IMR-90 (cell line): Measurements from ENCODE around the gene CYB561D1. TPM values are rescaled to one million over a fixed set of nuclear protein-coding genes. Genes with fewer than 3 reads are reported as not detected.

Experiments used
- ATAC-seq: fragments of 200-7000 bp; cut with Tn5 transposase; 2 replicates; pipeline ENCODE4 v1.9.1; 2020; ENCODE audit warnings: low read depth, mild to moderate bottlenecking, moderate library complexity
- BruUV-seq: library from RNA; stranded (reverse); fragments of 400-500 nt; replicated peaks from 2 replicates; lab custom pipeline; 2021; lab: Mats Ljungman, UMichigan
- CTCF ChIA-PET: fragments of 300-600 bp; formaldehyde crosslinking; extraction: SDS; loops from one replicate; lab custom pipeline; 2021; ENCODE audit warnings: antibody characterized with exemption; lab: Yijun Ruan, JAX
- POLR2A ChIA-PET: fragments of 300-600 bp; sonication (Branson Sonifier 250); formaldehyde crosslinking; loops from one replicate; lab custom pipeline; 2022; ENCODE audit warnings: antibody characterized with exemption; ENCODE audit not compliant: unreplicated experiment; lab: Charles Lee
- DNase-seq: peaks from one replicate; pipeline ENCODE4 v3.0.0; 2013
- H2AFZ ChIP-seq: replicated peaks from 2 replicates; pipeline ENCODE3; 2013; ENCODE audit warnings: low read length, mild to moderate bottlenecking; ENCODE audit not compliant: poor library complexity
- H2AK5ac ChIP-seq: 2 replicates; pipeline ENCODE4 v1.6.1; 2013; ENCODE audit warnings: low read depth, low read length, inconsistent platforms
- H2AK9ac ChIP-seq: replicated peaks from 2 replicates; pipeline ENCODE3; 2013; ENCODE audit warnings: mild to moderate bottlenecking, low read depth, low read length, moderate library complexity; ENCODE audit not compliant: poor library complexity
- H2BK120ac ChIP-seq: 2 replicates; pipeline ENCODE4 v1.6.1; 2013; ENCODE audit warnings: low read depth, low read length, inconsistent platforms
- H2BK15ac ChIP-seq: 3 replicates; pipeline ENCODE4 v1.6.1; 2013; ENCODE audit warnings: low read depth, low read length, inconsistent platforms
- H2BK20ac ChIP-seq: 2 replicates; pipeline ENCODE4 v1.6.1; 2013; ENCODE audit warnings: low read depth, mild to moderate bottlenecking, inconsistent platforms, low read length, moderate library complexity
- H2BK5ac ChIP-seq: 2 replicates; pipeline ENCODE4 v1.6.1; 2013; ENCODE audit warnings: mild to moderate bottlenecking, low read depth, low read length, inconsistent platforms; ENCODE audit not compliant: poor library complexity, severe bottlenecking
- H3K14ac ChIP-seq: replicated peaks from 2 replicates; pipeline ENCODE4 v1.6.1; 2013; ENCODE audit warnings: low read depth, low read length, inconsistent platforms
- H3K18ac ChIP-seq: 2 replicates; pipeline ENCODE4 v1.6.1; 2013; ENCODE audit warnings: low read depth, low read length, control low read depth
- H3K23ac ChIP-seq: 2 replicates; pipeline ENCODE4 v1.6.1; 2013; ENCODE audit warnings: low read depth, low read length, inconsistent platforms
- H3K27ac ChIP-seq: 2 replicates; pipeline ENCODE4 v1.5.1; 2013; ENCODE audit warnings: mild to moderate bottlenecking, control low read depth, low read length; ENCODE audit not compliant: insufficient read depth
- H3K27me3 ChIP-seq: 2 replicates; pipeline ENCODE4 v1.6.1; 2013; ENCODE audit warnings: low read length; ENCODE audit not compliant: control insufficient read depth, insufficient read depth
- H3K36me3 ChIP-seq: 2 replicates; pipeline ENCODE4 v1.6.1; 2013; ENCODE audit warnings: low read length, mixed read lengths; ENCODE audit not compliant: control insufficient read depth, insufficient read depth
- H3K4ac ChIP-seq: 2 replicates; pipeline ENCODE4 v1.6.1; 2013; ENCODE audit warnings: low read depth, low read length, inconsistent platforms
- H3K4me1 ChIP-seq: 2 replicates; pipeline ENCODE4 v1.6.1; 2013; ENCODE audit warnings: low read length, mixed read lengths; ENCODE audit not compliant: control insufficient read depth, insufficient read depth
- H3K4me2 ChIP-seq: 2 replicates; pipeline ENCODE4 v1.6.1; 2013; ENCODE audit warnings: low read depth, mild to moderate bottlenecking, control low read depth, low read length, moderate library complexity
- H3K4me3 ChIP-seq: 2 replicates; pipeline ENCODE4 v1.5.1; 2013; ENCODE audit warnings: low read depth, mild to moderate bottlenecking, control low read depth, low read length, moderate library complexity; ENCODE audit not compliant: insufficient read depth
- H3K56ac ChIP-seq: 2 replicates; pipeline ENCODE4 v1.6.1; 2013; ENCODE audit warnings: low read length, inconsistent platforms; ENCODE audit not compliant: insufficient read depth; ENCODE audit errors: extremely low read depth
- H3K79me1 ChIP-seq, 2 experiments: 2 replicates each; pipeline ENCODE4 v1.6.1; 2013; ENCODE audit warnings: low read length in 2 of 2, inconsistent platforms in 1 of 2, low read depth in 1 of 2
- H3K9ac ChIP-seq: 2 replicates; pipeline ENCODE4 v1.6.1; 2013; ENCODE audit warnings: low read depth, low read length, control low read depth
- H3K9me1 ChIP-seq: 2 replicates; pipeline ENCODE4 v1.6.1; 2013; ENCODE audit warnings: low read length, inconsistent platforms; ENCODE audit not compliant: insufficient read depth
- H3K9me3 ChIP-seq: 2 replicates; pipeline ENCODE4 v1.6.1; 2013; ENCODE audit warnings: low read length; ENCODE audit not compliant: control insufficient read depth, insufficient read depth
- H4K20me1 ChIP-seq: 2 replicates; pipeline ENCODE4 v1.6.1; 2013; ENCODE audit warnings: low read length, inconsistent platforms; ENCODE audit not compliant: insufficient read depth
- H4K5ac ChIP-seq: 2 replicates; pipeline ENCODE4 v1.6.1; 2013; ENCODE audit warnings: mild to moderate bottlenecking, low read depth, low read length, control low read depth
- H4K8ac ChIP-seq, 2 experiments: 2 replicates each; pipeline ENCODE4 v1.6.1; 2013; ENCODE audit warnings: low read depth in 2 of 2, low read length in 2 of 2, control low read depth in 1 of 2, inconsistent platforms in 1 of 2
- H4K91ac ChIP-seq: 2 replicates; pipeline ENCODE4 v1.6.1; 2013; ENCODE audit warnings: low read depth, low read length, inconsistent platforms; ENCODE audit not compliant: insufficient read depth
- BHLHE40 ChIP-seq: fragments of 150-350 bp; IDR thresholded peaks from 2 replicates; pipeline ENCODE4 v1.6.1; 2016; ENCODE audit warnings: mild to moderate bottlenecking, low read depth, low read length
- CEBPB ChIP-seq: IDR thresholded peaks from 2 replicates; pipeline ENCODE4 v1.6.1; 2012; ENCODE audit warnings: low read depth, low read length, improper control_type of control experiment
- CHD1 ChIP-seq: IDR thresholded peaks from 2 replicates; pipeline ENCODE4 v1.6.1; 2012; ENCODE audit warnings: low read depth, low read length, improper control_type of control experiment
- FOS ChIP-seq: fragments of 150-350 bp; IDR thresholded peaks from 2 replicates; pipeline ENCODE4 v1.6.1; 2016; ENCODE audit warnings: low read depth, low read length
- MAFK ChIP-seq: IDR thresholded peaks from 2 replicates; pipeline ENCODE4 v1.6.1; 2012; ENCODE audit warnings: low read depth, low read length, improper control_type of control experiment
- MAZ ChIP-seq: IDR thresholded peaks from 2 replicates; pipeline ENCODE4 v1.6.1; 2012; ENCODE audit warnings: low read depth, mild to moderate bottlenecking, low read length, improper control_type of control experiment, moderate library complexity, borderline replicate concordance
- MXI1 ChIP-seq: IDR thresholded peaks from 2 replicates; pipeline ENCODE4 v1.6.1; 2012; ENCODE audit warnings: low read depth, mild to moderate bottlenecking, low read length, moderate library complexity, borderline replicate concordance
- NFE2L2 ChIP-seq: fragments of 150-350 bp; IDR thresholded peaks from 2 replicates; pipeline ENCODE4 v1.6.1; 2016; ENCODE audit warnings: low read depth, mild to moderate bottlenecking, low read length
- POLR2A ChIP-seq: IDR thresholded peaks from 2 replicates; pipeline ENCODE4 v1.6.1; 2012; ENCODE audit warnings: mild to moderate bottlenecking, low read depth, low read length
- RAD21 ChIP-seq: IDR thresholded peaks from 2 replicates; pipeline ENCODE4 v1.6.1; 2012; ENCODE audit warnings: low read length, improper control_type of control experiment
- RCOR1 ChIP-seq: IDR thresholded peaks from 2 replicates; pipeline ENCODE4 v1.6.1; 2012; ENCODE audit warnings: mild to moderate bottlenecking, low read length, improper control_type of control experiment; ENCODE audit not compliant: insufficient replicate concordance
- RFX5 ChIP-seq: IDR thresholded peaks from 2 replicates; pipeline ENCODE4 v1.8.0; 2012; ENCODE audit warnings: low read depth, mild to moderate bottlenecking, low read length, moderate library complexity
- SMC3 ChIP-seq: fragments of 150-350 bp; IDR thresholded peaks from 2 replicates; pipeline ENCODE4 v1.6.1; 2016; ENCODE audit warnings: low read depth, mild to moderate bottlenecking, antibody characterized with exemption, low read length, moderate library complexity
- WGBS, 2 experiments: methylation state at CpG; one replicate each; pipeline versions ENCODE4 v1.1.5 to v1.1.7; 2013; ENCODE audit warnings: missing lambda C conversion rate in 2 of 2; ENCODE audit not compliant: insufficient read length in 1 of 2; ENCODE audit errors: extremely low coverage in 2 of 2; 5-methylcytosine and 5-hydroxymethylcytosine counted together
- dilution Hi-C: fragments of 300-500 bp; cut with HindIII; formaldehyde crosslinking; loops from one replicate; pipeline ENCODE4 v1.14.3; 2018; ENCODE audit warnings: low sequenced_read_pairs; ENCODE audit not compliant: unreplicated experiment
- in situ Hi-C: fragments of 300-500 bp; cut with MboI; formaldehyde crosslinking; loops from 3 replicates; pipeline ENCODE4 v1.14.3; 2019; ENCODE audit warnings: low sequenced_read_pairs, inconsistent platforms, mixed read lengths
- intact Hi-C: fragments of 100-400 bp; cut with micrococcal nuclease; formaldehyde crosslinking; loops from 2 replicates; pipeline ENCODE4 v1.10.0; 2022
- polyA plus RNA-seq, 3 experiments: library from polyadenylated mRNA; depleted of rRNA; stranded (reverse); fragments of >200 nt; gene quantifications; 2 replicates each; pipeline ENCODE4 v1.2.3, GENCODE V29; 2012; ENCODE audit warnings: low replicate concordance in 1 of 3
- total RNA-seq: library from RNA; depleted of rRNA; stranded (reverse); fragments of >200 nt; gene quantifications from 2 replicates; pipeline ENCODE4 v1.2.3, GENCODE V29; 2012
- TF ChIP-seq, protein P1 (sequence below): fragments of 150-350 bp; IDR thresholded peaks from 2 replicates; pipeline ENCODE4 v1.6.1; 2016; ENCODE audit warnings: low read depth, mild to moderate bottlenecking, low read length, moderate library complexity, borderline replicate concordance
- TF ChIP-seq, protein P2 (sequence below): conservative IDR thresholded peaks from 2 replicates; pipeline ENCODE4 v1.5.1; 2012; ENCODE audit warnings: mild to moderate bottlenecking, low read depth, low read length, improper control_type of control experiment
- TF ChIP-seq, protein P3 (sequence below): fragments of 150-350 bp; IDR thresholded peaks from 2 replicates; pipeline ENCODE4 v1.6.1; 2017; ENCODE audit warnings: mild to moderate bottlenecking, antibody characterized with exemption, low read length, low read depth

The CYB561D1 gene
- total and polyA plus RNA-seq, 2 of the 4 experiments (the other 2 are of a cell fraction), result 5.7 to 8.1 TPM

DNA sequence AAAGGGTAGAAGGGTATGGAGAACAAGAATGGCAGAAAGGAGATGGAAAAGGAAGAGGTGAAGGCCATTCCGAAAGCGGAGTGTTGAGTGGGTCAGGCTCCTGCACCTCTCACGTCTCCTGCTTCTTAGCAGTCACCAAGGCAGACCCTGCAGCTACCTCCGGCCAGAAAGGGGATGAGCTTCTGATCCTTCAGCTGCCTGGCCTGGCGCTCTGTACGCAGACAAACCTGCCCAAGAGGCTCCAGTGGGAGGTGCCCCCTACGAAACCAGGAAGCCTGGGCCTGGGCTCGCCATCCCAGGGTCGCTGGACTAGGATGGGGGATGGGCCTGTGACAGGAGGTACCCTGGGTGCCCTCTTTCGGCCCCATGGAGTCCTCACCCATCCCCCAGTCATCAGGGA is 48.8 kb downstream of the CYB561D1 start:
- ATAC-seq, result no peak
- Histone ChIP-seq H4K5ac (no peak overlapping the region), H2AK9ac (no peak overlapping the region), H3K14ac (no peak overlapping the region), H3K9me1 (no peaks in the 10 kb centered on the region; the same call in 1 of the 2 replicates), H4K8ac (no peak overlapping the region), H3K4me1 (peaks cover 4% of the 10 kb centered on the region), H3K79me1 (peaks cover 7 to 11% of the 10 kb centered on the region in 2 experiments), H4K91ac (no peak overlapping the region), H2BK15ac (no peak overlapping the region), H2BK5ac (no peak overlapping the region), H3K27me3 (peaks cover 23% of the 10 kb centered on the region), H3K36me3 (no peaks in the 10 kb centered on the region), H3K23ac (no peak overlapping the region), H2BK120ac (no peak overlapping the region), H2BK20ac (no peak overlapping the region), H3K56ac (no peak overlapping the region), H3K4me2 (no peak overlapping the region), H3K4me3 (no peak overlapping the region), H3K9me3 (no peaks in the 10 kb centered on the region), H3K18ac (no peak overlapping the region), H4K20me1 (no peaks in the 10 kb centered on the region), H2AFZ (no peak overlapping the region), H3K27ac (no peak overlapping the region), H2AK5ac (no peak overlapping the region), H3K9ac (no peak overlapping the region), H3K4ac (no peak overlapping the region)
- in situ Hi-C loops, result no loop called here
- ChIA-PET CTCF (interaction anchor here (1.5 kb wide), 1 partner anchor 10 kb away, joined by 5 read pairs; no protein-coding TSS in a partner anchor), POLR2A (no interaction called here)
- no peak for DNase-seq
- dilution Hi-C loops, result no loop called here
- BruUV-seq, result no TSS peak
- intact Hi-C loops, result no loop called here
- 80% methylated on average over 2 of the region's 10 CpGs; no CpG with 5 or more reads in 1 of the 2 experiments for WGBS, 2 experiments
- TF ChIP-seq BHLHE40 (no peak), MAFK (no peak), NFE2L2 (no peak), RAD21 (no peak), MXI1 (no peak), MAZ (no peak), RFX5 (no peak), CEBPB (no peak), SMC3 (no peak), POLR2A (no peak), RCOR1 (no peak), CHD1 (no peak), FOS (no peak)
- TF ChIP-seq, protein P1, sequence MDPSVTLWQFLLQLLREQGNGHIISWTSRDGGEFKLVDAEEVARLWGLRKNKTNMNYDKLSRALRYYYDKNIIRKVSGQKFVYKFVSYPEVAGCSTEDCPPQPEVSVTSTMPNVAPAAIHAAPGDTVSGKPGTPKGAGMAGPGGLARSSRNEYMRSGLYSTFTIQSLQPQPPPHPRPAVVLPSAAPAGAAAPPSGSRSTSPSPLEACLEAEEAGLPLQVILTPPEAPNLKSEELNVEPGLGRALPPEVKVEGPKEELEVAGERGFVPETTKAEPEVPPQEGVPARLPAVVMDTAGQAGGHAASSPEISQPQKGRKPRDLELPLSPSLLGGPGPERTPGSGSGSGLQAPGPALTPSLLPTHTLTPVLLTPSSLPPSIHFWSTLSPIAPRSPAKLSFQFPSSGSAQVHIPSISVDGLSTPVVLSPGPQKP, result no peak
- TF ChIP-seq, protein P2, sequence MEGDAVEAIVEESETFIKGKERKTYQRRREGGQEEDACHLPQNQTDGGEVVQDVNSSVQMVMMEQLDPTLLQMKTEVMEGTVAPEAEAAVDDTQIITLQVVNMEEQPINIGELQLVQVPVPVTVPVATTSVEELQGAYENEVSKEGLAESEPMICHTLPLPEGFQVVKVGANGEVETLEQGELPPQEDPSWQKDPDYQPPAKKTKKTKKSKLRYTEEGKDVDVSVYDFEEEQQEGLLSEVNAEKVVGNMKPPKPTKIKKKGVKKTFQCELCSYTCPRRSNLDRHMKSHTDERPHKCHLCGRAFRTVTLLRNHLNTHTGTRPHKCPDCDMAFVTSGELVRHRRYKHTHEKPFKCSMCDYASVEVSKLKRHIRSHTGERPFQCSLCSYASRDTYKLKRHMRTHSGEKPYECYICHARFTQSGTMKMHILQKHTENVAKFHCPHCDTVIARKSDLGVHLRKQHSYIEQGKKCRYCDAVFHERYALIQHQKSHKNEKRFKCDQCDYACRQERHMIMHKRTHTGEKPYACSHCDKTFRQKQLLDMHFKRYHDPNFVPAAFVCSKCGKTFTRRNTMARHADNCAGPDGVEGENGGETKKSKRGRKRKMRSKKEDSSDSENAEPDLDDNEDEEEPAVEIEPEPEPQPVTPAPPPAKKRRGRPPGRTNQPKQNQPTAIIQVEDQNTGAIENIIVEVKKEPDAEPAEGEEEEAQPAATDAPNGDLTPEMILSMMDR, result no peak
- TF ChIP-seq, protein P3, sequence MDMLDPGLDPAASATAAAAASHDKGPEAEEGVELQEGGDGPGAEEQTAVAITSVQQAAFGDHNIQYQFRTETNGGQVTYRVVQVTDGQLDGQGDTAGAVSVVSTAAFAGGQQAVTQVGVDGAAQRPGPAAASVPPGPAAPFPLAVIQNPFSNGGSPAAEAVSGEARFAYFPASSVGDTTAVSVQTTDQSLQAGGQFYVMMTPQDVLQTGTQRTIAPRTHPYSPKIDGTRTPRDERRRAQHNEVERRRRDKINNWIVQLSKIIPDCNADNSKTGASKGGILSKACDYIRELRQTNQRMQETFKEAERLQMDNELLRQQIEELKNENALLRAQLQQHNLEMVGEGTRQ, result no peak
